GM18909 (cell line): ENCODE measurements around the gene MCRS1.

ENCODE experiments used
- ATAC-seq: cut with Tn5 transposase; IDR thresholded peaks from one replicate; pipeline ENCODE4 v1.9.1; 2021; ENCODE audit warnings: mild to moderate bottlenecking; ENCODE audit not compliant: unreplicated experiment, poor library complexity

Gene MCRS1

DNA sequence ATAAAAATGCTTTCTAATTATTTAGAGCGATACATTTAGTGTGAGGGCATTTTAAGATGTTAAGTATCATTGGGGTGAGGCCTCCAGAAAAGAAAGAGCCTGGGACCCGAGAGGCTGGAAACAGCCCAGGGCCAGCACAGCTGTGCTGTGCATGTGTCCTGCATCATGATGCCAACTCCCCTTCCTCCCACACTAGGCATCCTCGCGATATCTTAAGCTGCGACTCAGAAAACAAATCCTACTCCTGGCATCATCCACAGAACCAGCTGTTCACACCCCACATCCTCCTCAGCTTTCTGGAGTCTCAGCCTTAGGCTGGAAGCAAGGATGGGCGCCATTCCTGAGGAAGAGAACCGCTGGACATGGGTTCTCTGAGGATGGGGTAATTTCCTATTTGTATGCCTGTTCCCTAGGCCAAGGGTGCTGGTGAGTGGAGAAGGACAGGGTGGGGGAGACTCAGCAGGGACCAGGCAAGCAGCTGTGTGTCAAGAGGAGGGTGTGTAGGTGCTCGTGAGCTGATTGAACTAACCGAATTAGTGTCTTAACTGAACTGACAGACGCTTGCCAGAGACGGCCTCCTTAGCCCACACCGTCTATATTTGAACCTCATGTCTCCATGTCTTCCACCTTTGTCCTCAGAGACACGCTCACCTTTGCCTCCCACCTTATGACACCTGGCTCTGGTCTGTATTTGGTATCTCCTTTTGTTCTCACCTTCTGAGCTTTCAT, 15.6 kb upstream of the MCRS1 start:
- ATAC-seq = no peak

DNA sequence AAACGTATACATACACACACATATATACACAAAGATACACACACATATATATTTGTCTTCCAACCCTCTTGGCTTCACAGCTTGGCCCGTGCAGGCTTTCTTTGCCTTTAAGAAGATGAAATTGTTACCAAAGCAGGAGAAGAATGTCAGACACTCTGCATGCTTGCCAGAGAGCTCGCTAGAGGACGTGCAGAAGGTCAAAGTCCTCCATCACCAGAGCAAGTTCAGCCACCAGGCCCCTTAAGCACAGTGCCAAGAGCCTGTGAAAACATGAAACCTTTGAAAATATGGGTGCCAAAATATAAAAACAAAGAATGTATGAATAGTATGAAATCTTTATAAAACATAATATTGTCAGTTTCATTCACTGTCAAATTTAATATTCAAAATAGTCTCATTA, 14.9 kb upstream of the MCRS1 start:
- no peak for ATAC-seq

DNA sequence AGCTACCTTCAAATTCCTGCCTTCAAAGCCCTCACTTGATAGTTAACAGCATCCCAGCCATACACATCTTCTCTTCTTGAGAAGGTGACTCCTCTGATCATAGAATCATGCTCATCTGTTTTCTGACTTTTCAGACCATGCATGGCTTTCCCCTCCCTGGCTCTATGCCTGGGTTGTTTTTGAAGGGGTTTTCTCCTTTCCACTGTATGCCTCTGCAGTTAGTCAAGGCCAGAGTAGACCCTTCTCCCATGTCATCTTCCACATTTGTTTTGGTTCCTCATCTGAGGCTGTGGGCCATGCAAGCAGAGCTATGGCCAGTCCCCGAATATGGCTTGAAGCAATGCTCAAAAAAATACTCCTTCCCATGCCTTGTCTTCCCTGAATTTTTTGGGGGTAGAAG, 14.3 kb upstream of the MCRS1 start:
- ATAC-seq = no peak

DNA sequence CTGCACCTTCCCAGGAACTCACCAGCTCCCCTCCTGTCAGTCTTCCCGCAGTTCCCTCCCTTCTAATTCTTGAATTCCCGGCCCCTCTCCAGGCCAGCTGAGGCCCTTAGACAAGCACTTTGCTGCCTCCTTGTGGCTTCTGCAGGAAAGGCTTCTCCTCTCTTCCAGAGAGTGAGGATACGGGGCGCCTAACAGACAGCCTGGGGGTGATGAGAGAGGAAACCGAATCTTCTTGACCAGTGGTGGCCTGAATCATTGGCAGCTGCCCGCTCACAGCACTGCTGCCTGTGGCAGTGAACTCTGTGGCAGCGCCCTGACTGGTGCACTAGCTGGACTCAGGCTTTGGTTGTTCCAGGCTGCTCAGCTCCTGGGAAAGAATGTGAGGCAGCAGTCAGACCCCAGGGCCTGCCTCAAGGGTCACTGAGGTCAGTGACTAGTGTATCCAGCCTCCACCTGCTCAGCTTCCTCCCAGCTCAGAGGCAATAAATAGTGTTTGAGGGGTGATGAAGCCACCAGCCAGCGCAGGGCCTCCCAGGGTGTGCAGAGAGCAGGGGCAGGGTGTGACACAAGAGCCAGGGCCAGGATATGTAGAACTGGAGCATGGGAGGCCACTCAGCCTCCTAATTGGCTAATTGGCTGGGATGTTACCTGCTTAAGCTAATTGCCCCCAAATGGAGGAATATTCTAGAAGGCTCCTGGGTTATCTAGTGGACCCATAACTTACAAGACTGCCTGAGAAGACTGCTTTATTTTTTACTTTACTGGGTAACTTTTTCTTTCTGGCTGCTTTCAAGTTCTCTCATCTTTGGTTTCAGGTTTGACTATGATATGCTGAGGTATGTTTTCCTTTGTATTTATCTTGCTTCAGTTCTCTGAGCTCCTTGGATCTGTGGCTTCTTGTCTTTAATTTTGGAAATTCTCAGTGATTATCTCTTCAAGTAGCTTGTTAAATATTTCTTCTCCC, 12.9 kb upstream of the MCRS1 start:
- ATAC-seq = no peak

DNA sequence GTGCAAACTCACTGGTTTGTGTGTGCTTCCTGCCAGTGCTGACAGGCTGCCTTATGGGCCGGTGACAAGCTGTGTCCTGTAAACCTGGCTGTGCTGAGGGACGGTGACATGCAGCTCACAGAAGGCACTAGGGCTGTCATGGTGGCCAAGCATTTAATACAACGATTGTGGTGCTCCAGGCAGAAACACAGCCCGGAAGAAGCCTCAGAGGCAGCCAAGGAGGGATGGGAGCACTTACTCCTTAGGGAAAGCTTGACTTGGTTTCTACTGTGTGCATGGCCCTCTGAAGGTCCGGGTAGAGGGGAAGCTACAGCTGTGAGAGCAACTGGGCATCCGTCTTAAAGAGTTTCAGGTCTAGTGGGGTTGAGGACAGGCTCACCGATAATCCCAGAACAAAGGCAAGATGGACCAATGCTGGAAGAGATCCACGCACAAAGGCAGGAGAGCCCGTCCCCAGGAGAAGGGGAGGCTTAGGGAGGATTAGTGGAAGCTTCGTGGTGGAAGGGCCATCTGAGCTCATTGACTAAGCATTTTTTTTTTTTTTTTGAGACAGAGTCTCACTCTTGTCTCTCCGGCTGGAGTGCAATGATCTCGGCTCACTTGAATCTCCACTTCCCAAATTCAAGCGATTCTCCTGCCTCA, 10.7 kb upstream of the MCRS1 start:
- no peak for ATAC-seq

DNA sequence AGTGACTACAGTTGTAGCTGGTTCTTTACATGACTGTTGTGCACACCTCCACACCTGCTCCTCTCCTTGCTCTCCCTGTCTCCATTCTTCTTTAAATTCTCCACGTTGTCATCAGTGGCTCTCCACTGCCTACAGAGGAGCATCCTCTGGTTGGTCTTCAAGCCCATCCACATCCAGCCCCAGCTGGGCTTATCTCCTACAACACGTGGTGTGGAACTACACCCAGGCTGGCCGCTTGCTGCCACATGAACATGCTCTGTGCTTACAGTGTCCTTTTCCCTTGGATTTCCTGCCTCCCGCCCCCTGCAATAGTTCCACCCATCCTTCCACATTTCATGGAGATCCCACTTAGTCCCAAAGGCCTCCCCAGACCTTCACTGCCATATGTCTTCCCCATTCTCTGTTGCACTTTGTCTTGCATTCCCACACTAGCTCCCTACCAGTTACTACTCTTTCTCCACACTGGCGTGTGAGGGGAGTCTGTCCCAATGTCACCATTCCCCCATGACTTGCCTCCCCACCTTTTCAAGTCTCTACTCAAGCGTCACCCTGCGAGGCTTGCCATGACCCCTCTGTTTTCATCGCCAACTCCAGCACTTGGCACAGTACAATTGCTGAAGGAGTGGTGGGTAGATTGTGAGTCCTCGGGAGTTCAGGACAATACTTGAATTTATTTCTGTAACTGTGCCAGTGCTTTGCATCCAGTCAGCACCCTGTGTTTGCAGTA, 9.8 kb upstream of the MCRS1 start:
- no peak for ATAC-seq

DNA sequence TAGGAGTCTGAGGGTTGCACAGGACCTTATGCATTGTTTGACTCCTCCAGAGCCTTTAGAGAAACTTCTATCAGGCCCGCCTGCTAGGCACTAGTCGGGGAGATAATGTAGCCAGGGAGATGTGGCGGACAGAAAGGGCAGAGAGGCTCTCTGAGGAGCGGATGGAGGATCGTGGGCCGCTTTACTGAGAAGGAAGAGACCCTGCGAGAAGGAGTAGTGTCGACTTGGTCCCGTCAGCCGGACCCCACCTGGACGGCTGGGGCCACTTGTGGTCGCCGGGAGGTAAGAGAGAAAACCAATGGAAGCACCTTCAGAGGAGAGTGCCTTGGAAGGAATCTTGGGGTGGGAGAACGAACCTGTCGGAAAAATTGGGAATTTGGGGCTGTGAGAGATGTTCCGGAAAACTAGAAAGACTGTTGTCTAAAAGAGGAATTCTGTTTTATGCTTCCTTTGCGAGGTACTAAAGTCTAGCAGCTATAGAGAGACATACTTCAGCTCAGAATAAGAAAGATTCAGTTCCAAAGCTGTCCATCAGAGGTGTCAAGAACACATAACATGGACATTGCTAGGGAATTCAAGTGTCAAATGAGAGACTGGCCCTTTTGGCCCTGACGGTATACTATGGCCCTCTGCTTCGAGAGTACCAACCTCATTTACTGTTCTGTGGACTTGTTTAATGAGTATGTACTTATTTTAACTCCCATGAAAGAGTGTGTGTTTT, 660 bp upstream of the MCRS1 start:
- ATAC-seq = peak; percentile 34

DNA sequence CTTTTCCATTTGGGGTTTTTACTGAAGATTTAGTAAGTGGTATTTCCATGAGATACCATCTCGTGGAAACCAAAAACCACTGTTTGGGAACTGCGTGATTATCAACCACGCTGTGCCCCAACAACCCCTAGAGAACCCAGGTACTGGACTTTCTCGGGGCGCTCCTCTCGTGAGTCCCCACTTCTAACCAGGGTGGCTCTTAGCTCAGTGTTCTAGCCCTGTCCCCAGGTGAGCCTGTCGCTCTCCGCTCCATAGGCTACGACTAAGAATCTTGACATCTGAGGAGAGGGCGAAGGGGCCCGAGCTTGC, 686 bp downstream of the MCRS1 start:
- ATAC-seq = peak; percentile 5

DNA sequence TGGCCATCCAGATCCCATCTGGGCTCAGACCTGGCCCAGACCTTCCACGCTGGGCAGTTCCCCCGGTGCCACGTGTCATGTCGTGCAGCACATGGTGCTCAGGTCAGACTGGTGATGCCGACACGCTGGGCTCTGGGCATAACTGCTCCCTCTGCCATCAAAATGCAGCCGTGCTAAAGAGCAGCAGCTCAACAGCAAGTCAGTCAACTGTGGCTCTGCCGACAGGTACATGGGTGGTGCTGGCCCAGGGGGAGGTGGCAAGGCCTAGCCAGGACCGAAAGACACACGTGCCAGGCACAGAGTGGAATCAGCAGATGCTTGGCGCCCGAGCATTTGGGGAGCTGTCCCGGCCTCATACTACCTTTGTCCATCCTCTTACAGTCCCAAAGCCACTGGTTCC, 1.6 kb downstream of the MCRS1 start:
- ATAC-seq = no peak

DNA sequence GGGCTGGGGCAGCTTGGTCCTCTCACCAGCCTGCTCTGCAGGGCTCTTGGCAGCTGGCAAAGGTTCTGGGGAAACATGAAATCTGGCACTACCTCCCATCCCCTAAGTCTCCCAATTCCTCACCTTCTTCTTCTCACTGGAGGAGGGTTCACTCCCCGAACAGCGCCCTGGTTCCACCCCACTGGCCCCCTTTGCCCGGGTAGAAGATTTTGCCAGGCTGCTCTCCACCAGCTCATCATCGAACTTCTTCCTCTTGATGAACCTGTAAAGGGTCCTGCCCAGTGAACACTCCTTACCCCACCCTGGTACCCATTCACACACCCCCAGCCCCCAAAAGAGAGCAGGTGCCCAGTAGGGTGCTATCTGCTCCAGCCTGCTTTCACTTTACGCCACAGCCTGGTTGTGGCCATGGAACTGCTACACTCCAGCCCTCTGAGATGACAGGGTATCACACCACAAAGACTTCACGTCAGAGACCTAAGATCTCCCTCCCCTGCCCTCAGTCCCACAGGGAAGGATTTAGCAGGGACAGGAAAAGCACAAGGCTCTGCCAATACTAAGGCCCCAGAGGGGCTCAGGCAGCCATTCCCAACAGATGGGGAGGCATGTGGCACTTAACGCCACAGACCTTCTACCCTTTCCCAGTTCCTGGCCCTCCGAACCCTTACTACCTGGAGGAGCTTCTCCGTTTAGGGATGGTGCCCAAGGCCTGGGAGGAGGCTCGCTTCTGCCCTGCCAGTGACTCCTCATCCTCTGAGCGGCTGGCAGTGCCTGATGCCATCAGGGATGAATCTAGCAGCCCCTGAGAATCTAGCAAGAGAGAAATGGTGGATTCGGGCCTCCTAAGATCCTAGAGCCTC, 2.3 kb downstream of the MCRS1 start:
- ATAC-seq = no peak

DNA sequence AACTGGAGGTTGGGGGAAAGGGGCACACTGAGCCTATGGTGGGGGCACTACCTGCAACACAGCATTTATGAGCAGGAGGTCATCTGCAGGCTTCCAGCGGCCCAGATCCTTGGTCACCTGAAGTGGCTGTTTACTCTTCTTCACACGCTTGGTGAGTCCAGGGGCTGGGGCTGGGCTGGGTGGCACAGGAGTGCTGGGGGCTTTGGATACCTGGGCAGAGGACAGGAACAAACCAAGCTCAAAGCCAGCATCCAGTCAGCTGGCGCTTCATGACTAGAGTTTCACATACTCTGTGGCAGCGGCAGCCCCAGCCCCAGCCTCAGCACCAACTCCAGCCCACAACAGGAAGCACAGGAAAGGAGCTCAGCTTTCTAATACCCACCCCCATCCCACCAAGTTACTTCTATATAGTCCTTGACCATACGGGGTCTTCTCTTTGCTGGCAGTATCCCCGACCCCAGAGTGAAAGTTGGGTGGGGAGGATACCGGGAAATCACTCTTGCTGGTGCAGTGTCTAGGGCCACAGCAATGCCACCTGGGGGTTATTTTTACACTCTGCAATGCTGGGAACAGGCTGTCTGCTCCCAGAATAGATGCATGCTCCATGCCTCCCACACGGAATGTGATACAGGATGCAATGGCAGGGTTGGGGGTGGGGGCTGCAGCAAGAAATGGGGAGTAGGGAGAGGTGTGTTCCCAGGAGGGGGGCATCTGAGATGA, 3.1 kb downstream of the MCRS1 start:
- no peak for ATAC-seq

DNA sequence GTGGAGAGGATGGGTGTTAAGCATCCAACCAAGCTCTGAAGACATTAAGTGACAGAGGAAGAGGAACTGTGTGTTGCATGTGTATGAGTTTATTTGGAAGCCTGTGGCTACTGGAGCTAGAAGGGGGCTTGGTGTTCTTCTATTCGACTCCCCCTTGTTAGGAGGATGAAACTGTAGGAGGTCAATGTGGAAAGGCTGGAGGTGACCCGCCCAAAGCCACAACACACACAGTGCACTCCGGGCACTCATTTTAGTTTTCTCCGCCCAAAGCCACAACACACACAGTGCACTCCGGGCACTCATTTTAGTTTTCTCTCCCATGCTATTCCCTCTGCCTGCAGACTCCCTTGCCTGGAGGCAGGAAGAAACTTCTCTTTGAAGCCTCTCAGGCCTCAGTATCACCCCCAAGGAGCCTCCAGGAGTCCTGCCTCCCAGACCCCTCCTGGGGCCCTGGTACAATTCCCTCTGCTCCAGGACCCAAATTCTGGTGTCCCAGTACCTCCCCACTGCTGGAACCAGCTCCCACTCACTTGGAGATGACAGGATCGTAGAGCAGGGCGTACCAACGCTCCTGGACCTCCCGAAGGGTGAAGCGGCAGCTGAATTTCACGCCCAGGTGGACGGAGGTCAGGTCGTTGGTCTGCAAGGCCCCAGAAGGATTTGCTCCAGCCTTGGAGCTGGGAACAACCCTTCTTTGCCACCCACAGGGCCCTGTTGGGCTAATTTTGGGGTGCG, 3.8 kb downstream of the MCRS1 start:
- ATAC-seq = no peak

DNA sequence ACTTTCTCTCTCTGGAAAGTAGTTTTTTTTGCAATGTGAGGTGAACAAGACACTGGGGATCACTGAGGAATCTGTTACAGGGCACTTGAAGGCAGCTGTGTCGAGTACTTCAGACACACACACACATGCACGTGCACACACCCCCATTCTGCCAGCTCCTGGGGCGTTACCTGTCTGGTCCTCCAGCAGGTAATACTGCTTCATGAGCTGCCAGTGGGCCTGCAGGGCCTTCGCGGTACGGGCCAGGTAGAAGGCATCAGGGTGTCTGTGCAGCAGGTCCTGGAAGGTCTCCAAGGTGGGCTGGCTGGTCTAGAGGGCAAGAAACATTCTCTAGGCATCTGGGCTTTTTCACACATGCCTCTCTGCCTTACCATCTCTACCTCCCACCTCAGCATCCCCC, 5.1 kb downstream of the MCRS1 start:
- ATAC-seq = no peak

DNA sequence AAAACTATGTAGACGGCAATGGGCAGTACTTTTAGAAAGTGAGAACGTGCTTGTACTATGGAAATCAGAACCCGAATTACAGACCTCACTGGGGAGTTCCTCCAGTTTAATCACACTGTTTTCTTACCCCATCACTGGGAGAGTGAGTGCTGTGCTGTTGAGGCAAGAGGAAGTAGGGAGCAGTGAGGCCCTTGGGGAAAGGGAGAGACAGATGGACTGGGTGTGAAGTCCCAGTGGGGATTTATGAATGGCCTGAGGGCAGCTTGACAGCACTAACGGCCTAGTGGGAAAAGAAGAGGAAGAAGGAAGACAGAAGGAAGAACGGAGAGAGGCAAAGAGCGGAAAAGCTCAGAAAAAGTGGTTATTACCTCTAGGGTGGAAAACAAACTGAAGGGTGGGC, 5.7 kb downstream of the MCRS1 start:
- ATAC-seq = no peak

DNA sequence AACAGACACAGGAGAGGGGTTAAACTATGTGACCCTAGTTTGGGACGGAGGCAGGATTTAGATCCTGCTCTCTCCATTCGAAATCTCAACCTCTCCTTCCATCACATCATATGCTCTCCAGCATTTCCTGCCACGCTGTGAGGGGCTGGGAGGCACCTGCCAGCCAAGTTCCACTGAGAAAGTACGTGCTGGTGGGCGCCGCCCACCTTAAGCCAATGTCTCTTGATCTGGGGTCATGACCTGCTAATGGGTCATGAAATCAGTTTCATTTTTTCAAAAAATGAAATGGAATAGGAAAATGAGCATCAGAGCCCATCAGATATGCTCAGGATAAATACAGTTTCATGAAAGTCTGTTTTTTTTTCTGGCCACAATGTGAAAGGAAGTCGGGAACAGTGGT, 7.2 kb downstream of the MCRS1 start:
- no peak for ATAC-seq

DNA sequence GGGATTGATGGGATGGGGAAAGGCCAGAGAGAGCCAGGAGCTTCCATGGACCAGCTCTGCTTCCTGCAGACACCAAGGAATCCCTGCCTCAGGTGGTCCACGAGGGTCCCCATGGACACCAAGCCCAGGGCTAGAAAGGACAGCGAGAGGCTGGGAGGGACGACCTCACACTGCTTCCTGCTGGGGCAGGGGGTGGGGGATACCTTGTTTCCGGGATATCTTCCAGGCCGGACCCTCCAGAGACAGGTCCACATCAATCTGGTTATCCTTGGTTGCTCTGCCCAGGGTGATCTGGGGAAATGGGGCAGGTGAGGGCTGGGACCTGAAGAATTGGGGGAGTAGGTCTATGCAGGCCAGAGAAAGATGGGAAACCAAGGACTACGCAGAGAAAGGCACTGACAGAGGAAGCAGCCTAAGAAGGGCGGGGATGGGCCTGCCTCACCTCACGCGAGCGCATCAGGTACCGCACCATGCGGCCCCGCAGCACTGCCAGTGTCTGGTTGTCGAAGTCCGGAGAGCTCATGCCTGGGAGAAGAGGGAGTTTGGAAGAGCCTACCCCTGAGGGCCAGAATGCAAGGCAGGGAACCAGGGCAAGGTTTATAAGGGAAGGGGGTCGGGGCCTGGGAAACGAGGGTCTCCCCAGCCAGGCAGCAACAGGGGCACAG, 8.8 kb downstream of the MCRS1 start:
- ATAC-seq = no peak

DNA sequence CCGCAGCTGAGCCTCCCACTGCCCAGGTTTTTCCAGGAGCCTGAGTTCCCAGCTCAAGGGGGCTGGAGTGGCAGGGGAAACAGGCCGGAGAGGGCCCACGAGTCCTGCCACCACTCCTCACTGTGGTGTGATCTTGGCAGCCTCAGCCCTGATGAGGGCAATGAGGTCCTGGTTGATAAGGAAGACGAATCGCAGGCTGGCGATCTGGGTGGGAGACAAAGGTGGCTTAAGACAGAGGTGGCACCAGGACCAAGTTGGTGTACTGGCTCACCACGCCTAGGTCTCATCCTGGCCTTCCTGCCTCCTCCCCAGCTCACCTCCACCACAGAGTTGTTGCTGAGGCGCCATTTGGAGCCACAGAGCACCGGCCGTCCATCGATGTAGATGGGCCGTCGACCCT, 9.4 kb downstream of the MCRS1 start:
- ATAC-seq = no peak

DNA sequence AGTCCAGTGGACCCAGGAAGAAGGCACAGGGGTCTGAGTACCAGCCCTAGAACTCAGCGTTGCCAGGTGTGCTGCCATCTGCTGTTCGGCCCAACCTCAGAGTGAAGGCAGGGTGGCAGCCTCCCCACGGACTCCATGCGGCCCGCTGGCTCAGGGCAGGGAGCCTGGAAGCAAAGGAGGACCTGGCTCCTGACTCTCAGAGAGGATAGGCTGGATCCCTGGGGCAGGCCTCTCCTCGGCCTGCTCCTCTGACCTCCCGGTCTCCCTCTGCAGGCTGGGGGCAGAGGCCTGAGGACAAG, 10.1 kb downstream of the MCRS1 start:
- ATAC-seq = no peak
